RKO (cell line): ENCODE results near the gene HSPB9.
"Not testable (repeated sequence)": the region's sequence is repeated elsewhere in the genome, so short reads cannot be mapped to it uniquely, and the experiment has no call there.

Source experiments
- DNase-seq: peaks from one replicate; pipeline ENCODE4 v3.0.0-alpha.2; 2016; ENCODE audit warnings: low spot score

The HSPB9 gene

GRCh38 chr17:42120161-42120769, 2.3 kb upstream of the HSPB9 start:
- peak; percentile 46 for DNase-seq

GRCh38 chr17:42120770-42121769, 1.5 kb upstream of the HSPB9 start, which contains the start of gene KAT2A:
KAT2A (minus strand) TSS chr17:42121367; CDS start chr17:42121304, 63 bp downstream.
- peak; percentile 90 for DNase-seq

- no peak for DNase-seq
Observed at GRCh38 chr17:42124256-42124655, 1.7 kb downstream of the HSPB9 start.

DNA sequence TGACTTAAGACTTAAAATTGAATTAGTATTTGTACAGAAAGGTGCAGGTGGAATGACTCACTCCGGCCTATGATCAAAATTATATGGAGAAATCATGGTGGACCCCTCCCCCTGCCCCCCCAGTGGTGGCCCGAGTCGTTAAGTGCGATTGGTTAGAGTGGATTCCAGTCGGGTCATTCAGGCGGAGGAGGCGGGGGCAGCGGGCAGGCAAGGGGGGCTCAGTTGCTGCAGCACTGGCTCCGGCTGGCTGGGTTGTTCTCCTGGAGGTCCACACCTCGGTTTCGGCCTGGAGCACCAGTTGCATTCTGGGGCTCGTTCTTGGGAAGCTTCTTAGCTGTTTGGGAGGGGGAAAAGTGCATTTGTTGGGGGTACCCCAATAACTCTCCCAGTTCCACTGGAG, 3.0 kb downstream of the HSPB9 start:
- DNase-seq, result no peak

DNA sequence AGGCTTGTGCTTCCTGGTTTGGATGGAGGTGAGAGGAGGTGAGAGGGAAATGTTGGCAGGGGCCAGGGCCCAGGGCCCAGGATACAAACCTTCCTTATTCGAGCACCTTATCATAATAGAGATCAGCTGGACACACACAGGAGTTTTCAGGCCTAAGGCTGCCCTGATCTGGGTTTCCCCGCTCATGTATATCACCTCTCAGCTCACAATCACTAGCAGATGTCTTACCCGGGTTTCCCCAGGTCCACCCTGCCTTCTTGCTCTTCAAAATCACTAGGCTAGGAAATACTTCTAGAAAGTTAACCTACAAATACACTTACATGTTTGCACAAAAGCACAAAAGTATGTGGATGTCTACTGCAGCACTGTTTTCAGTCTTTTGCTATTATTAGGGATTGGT, 4.2 kb downstream of the HSPB9 start:
- DNase-seq, result no peak

DNA sequence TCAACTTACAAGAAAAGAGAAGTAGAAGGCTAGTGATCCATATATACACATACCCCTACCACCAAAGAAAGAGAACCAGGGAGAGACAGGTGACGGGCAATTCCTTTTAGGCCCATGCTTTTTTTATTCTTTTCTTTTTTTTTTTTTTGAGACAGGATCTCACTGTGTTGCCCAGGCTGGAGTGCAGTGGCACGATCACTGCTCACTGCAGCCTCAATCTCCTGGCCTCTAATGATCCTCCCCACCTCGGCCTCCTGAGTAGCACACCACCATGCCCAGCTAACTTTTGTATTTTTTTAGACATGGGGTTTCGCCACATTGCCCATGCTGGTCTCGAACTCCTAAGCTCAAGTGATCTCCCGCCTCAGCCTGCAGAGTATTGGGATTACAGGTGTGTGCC, 4.8 kb downstream of the HSPB9 start:
- no peak for DNase-seq

DNA sequence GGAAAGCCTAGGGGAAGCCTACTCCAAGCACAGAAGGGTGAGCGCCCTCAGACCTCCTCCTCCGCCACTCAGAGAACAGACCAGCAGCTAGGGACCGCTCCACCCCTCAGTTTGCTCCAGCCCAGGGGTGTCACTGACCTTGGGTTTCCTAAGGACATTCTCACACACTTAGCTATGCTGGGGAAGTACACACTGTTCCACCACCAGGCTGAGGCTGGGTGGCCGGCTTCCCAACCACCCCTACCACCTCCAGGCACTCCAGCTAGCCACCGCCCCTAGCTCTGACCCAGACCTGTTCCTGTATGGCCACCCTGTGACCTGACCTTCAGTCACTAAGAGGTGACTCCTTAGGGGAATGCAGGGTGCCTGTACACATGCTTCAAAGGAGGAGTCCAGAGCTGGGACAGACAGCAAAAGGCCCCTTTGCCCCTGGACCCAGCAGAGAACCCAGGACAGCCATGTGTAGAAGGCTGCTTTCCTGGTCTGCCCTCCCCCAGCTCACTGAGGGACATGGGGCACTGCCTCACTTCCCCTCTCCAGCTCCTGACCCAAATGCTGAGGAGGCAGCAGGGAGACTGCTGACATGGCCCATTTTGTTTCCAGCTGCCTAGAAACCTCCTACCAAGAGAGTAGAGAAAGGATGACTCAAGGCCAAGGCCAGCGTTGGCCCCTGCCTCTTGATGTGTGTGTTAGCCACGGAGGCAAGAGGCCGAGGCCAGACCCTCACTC, 6.7 kb downstream of the HSPB9 start:
- DNase-seq, result no peak

GRCh38 chr17:42130310-42130936, 7.8 kb downstream of the HSPB9 start:
- DNase-seq, result no peak

- DNase-seq, result no peak
Observed at GRCh38 chr17:42131232-42131631, 8.6 kb downstream of the HSPB9 start.

- no peak for DNase-seq
Observed at GRCh38 chr17:42131981-42132432, 9.4 kb downstream of the HSPB9 start.

- DNase-seq, result no peak
Observed at GRCh38 chr17:42132941-42133340, 10.3 kb downstream of the HSPB9 start.

DNA sequence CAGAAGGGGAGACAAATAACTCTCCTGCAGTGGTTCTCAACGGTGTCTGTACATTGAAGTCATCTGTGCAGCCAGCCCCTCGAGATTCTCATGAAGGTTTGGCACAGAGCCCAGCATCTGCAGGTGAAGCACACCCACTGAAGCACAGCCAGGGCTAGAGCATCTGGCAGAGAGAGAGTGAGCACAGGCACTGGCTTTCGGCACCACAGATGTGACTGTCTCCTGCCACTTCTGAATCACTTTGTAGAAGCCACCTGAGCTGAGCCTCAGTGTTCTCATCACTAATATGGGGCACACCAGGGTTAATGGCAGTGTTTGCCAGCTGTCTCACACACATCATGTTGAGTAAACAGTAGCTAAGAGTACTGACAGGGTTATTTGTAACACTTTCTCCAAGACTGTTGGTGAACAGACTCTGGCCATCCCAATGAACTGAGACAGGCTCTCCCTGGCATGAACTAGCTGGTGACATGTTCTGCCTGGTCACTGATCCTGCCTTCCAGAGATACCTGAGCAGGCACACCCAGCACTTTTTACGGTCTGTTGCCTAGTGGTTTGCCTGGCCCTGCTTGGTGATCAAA, 10.9 kb downstream of the HSPB9 start:
- peak; percentile 28 for DNase-seq

GRCh38 chr17:42135151-42135550, 12.5 kb downstream of the HSPB9 start:
- no peak for DNase-seq

GRCh38 chr17:42135664-42136653, 13.4 kb downstream of the HSPB9 start:
- peak; percentile 62 for DNase-seq

DNA sequence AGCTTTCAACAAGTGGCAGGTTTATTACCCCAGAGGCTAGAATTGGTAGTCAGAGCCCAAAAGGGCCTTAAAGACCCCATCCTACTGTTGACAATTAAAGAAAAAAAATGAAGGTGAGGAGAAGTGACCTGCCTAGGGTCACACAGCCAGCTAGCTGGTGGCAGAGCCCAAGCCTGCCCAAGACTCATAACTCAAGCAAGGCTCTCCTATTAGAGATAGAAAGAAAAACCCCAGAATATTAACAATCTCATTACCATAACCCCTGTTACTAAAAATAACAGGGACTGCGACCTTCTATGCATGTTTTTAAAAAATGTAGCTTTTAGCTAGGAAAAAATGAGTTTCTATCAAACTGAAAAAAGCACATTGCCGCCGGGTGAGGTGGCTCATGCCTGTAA, 14.0 kb downstream of the HSPB9 start:
- DNase-seq, result no peak

GRCh38 chr17:42138749-42139492, 16.3 kb downstream of the HSPB9 start:
- no peak for DNase-seq

GRCh38 chr17:42140690-42141089, 18.1 kb downstream of the HSPB9 start:
- DNase-seq, result not testable (repeated sequence)

DNA sequence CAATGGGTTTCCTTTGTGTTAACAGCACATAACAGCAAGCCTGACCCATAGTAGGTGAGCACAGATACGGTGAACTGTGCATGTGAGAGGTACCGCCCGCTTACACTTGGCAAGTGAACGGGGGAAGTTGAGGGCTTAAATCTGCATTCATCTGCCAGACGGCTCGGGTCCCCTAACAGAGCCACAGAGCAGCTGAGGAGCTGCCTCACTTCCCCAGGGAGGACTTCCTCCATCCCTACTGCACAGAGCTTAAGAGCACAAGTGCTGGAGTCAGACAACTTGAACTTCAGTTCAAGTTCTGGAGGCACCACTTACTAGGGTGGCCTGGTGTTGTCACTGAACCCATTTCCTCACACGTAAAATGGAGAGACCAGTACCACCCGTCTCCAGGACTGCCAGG, 18.8 kb downstream of the HSPB9 start:
- DNase-seq, result no peak

- no peak for DNase-seq
Observed at GRCh38 chr17:42142371-42142896, 19.8 kb downstream of the HSPB9 start.
